PC-9 (cell line): Measurements from ENCODE around the gene NPBWR2. TPM values are rescaled to one million over a fixed set of nuclear protein-coding genes. Genes with fewer than 3 reads are reported as not detected.

Experiments
- BruUV-seq: library from RNA; stranded (reverse); fragments of 400-500 nt; replicated peaks from 2 replicates; lab custom pipeline; 2021; lab: Mats Ljungman, UMichigan
- CTCF ChIA-PET: fragments of 300-600 bp; sonication (Branson Sonifier 250); formaldehyde crosslinking; loops from one replicate; lab custom pipeline; 2022; ENCODE audit warnings: antibody characterized with exemption; lab: Charles Lee
- POLR2A ChIA-PET: fragments of 300-600 bp; sonication (Branson Sonifier 250); formaldehyde crosslinking; loops from one replicate; lab custom pipeline; 2022; ENCODE audit warnings: antibody characterized with exemption; ENCODE audit not compliant: unreplicated experiment; lab: Charles Lee
- DNase-seq, 2 experiments: peaks; one replicate each; pipeline versions ENCODE4 v3.0.0 to v3.0.0-alpha.2; 2015 to 2022; ENCODE audit warnings: mixed read lengths in 1 of 2
- H2AFZ ChIP-seq: fragments of 200-600 bp; sonication (generic); 2 replicates; pipeline ENCODE4 v1.8.1; 2017; ENCODE audit warnings: antibody characterized with exemption
- H3F3A ChIP-seq: fragments of 200-600 bp; sonication (generic); 2 replicates; pipeline ENCODE4 v1.8.1; 2017; ENCODE audit warnings: antibody characterized with exemption, mild to moderate bottlenecking, low read depth; ENCODE audit not compliant: insufficient read depth
- H3K27ac ChIP-seq: fragments of 200-600 bp; sonication (generic); 2 replicates; pipeline ENCODE4 v1.6.1; 2016; ENCODE audit warnings: mixed run types
- H3K27me3 ChIP-seq: fragments of 200-600 bp; sonication (generic); 2 replicates; pipeline ENCODE4 v1.6.1; 2016; ENCODE audit warnings: low read depth, mixed run types; ENCODE audit not compliant: insufficient read depth
- H3K36me3 ChIP-seq: fragments of 200-600 bp; sonication (generic); 2 replicates; pipeline ENCODE4 v1.6.1; 2016; ENCODE audit warnings: low read depth, mixed run types
- H3K4me1 ChIP-seq: fragments of 200-600 bp; sonication (generic); replicated peaks from 2 replicates; pipeline ENCODE4 v1.6.1; 2016; ENCODE audit warnings: mixed run types; ENCODE audit not compliant: insufficient read depth
- H3K4me2 ChIP-seq: fragments of 200-600 bp; sonication (generic); 2 replicates; pipeline ENCODE4 v1.6.1; 2017; ENCODE audit warnings: mixed run types
- H3K4me3 ChIP-seq: fragments of 200-600 bp; sonication (generic); 2 replicates; pipeline ENCODE4 v1.6.1; 2016; ENCODE audit warnings: mixed run types
- H3K79me2 ChIP-seq: fragments of 200-600 bp; sonication (generic); 2 replicates; pipeline ENCODE4 v1.6.1; 2017; ENCODE audit warnings: low read depth, mixed run types
- H3K9me2 ChIP-seq: fragments of 200-600 bp; sonication (generic); 2 replicates; pipeline ENCODE4 v1.8.1; 2017; ENCODE audit warnings: mild to moderate bottlenecking; ENCODE audit not compliant: insufficient read depth
- H3K9me3 ChIP-seq: fragments of 200-600 bp; sonication (generic); 2 replicates; pipeline ENCODE4 v1.8.1; 2016; ENCODE audit warnings: low read depth; ENCODE audit not compliant: insufficient read depth
- H4K20me1 ChIP-seq: fragments of 200-600 bp; sonication (generic); 2 replicates; pipeline ENCODE4 v1.8.1; 2017; ENCODE audit not compliant: insufficient read depth
- EZH2 ChIP-seq: fragments of 200-600 bp; sonication (generic); IDR thresholded peaks from 2 replicates; pipeline ENCODE4 v1.8.0; 2017; ENCODE audit warnings: antibody characterized with exemption, low read depth
- intact Hi-C: fragments of 100-400 bp; cut with micrococcal nuclease; formaldehyde crosslinking; loops from one replicate; pipeline ENCODE4 v1.10.0; 2022; ENCODE audit not compliant: unreplicated experiment
- total RNA-seq: library from RNA; stranded (reverse); gene quantifications from 2 replicates; pipeline ENCODE4 v1.2.3, GENCODE V29; 2021
- TF ChIP-seq, protein P1 (sequence below): fragments of 200-600 bp; sonication (generic); conservative IDR thresholded peaks from 2 replicates; pipeline ENCODE4 v1.6.1; 2017; ENCODE audit warnings: mixed run types, antibody characterized with exemption, mild to moderate bottlenecking, moderate library complexity

The NPBWR2 gene
- total RNA-seq, 1 experiment from 2014 or later: not detected

DNA sequence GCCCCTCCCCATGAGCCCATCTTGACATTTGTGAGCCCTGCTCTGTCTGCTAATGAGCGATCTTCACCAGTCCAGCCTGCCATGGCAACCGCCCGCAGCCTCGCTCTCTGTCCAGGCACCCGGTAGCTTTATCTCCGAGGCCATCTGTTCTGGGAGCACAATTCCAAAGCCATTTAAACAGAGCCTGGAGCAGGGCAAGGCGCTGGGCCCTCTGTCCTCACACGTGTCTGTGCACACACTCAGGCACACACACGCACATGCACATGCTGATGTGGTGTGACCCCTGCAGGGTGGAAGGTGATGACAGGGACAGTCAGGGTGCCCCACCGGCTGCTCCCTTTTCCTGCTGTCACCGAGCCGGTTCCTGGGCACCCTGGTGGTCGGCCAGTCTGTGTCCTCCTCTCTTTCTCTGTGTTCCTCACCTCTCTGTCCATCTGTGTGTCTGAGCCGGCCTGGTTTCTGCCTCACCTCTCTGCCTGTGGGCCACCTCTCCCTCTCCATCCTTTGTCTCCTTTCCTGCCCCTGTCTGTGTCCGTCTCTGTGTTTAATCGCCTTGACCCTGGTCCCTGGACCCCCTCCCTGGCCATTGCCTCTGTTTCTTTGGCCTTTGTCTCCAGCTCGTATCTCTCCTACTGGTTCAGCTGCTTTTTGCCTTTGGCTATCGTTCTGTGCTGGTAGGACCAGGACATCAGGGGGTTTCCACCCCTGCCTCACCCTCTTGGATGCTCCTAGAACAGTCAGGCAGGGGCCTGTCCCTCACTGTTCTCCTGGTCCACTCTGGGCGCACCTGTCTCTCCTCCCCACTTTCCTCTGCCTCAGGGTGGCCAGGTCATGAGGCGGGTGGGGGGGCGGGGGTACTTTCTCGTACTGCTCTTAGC is 48.1 kb upstream of the NPBWR2 start:
- intact Hi-C loops: no loop called here
- peaks cover 16% of the 10 kb centered on the region for H3K27me3 ChIP-seq
- H3K79me2 ChIP-seq: no peaks in the 10 kb centered on the region
- no peak overlapping the region for H3K4me2 ChIP-seq
- H4K20me1 ChIP-seq: no peaks in the 10 kb centered on the region
- TF ChIP-seq EZH2: no peak
- TF ChIP-seq, protein P1, sequence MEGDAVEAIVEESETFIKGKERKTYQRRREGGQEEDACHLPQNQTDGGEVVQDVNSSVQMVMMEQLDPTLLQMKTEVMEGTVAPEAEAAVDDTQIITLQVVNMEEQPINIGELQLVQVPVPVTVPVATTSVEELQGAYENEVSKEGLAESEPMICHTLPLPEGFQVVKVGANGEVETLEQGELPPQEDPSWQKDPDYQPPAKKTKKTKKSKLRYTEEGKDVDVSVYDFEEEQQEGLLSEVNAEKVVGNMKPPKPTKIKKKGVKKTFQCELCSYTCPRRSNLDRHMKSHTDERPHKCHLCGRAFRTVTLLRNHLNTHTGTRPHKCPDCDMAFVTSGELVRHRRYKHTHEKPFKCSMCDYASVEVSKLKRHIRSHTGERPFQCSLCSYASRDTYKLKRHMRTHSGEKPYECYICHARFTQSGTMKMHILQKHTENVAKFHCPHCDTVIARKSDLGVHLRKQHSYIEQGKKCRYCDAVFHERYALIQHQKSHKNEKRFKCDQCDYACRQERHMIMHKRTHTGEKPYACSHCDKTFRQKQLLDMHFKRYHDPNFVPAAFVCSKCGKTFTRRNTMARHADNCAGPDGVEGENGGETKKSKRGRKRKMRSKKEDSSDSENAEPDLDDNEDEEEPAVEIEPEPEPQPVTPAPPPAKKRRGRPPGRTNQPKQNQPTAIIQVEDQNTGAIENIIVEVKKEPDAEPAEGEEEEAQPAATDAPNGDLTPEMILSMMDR: no peak
- POLR2A ChIA-PET: no interaction called here
- H3K36me3 ChIP-seq: no peaks in the 10 kb centered on the region
- CTCF ChIA-PET: interaction anchor here (0.6 kb wide), 1 partner anchor 66 kb away, joined by 8 read pairs; no protein-coding TSS in a partner anchor
- no peak for DNase-seq
- no peak overlapping the region for H3K4me3 ChIP-seq
- H3K9me2 ChIP-seq: no peaks in the 10 kb centered on the region
- H3K9me3 ChIP-seq: no peaks in the 10 kb centered on the region
- H2AFZ ChIP-seq: no peak overlapping the region
- peaks cover 11% of the 10 kb centered on the region; the same call in 1 of the 2 replicates for H3F3A ChIP-seq
- H3K4me1 ChIP-seq: peaks cover 19% of the 10 kb centered on the region; the same call in 1 of the 2 replicates
- no TSS peak for BruUV-seq
- no peak overlapping the region for H3K27ac ChIP-seq

DNA sequence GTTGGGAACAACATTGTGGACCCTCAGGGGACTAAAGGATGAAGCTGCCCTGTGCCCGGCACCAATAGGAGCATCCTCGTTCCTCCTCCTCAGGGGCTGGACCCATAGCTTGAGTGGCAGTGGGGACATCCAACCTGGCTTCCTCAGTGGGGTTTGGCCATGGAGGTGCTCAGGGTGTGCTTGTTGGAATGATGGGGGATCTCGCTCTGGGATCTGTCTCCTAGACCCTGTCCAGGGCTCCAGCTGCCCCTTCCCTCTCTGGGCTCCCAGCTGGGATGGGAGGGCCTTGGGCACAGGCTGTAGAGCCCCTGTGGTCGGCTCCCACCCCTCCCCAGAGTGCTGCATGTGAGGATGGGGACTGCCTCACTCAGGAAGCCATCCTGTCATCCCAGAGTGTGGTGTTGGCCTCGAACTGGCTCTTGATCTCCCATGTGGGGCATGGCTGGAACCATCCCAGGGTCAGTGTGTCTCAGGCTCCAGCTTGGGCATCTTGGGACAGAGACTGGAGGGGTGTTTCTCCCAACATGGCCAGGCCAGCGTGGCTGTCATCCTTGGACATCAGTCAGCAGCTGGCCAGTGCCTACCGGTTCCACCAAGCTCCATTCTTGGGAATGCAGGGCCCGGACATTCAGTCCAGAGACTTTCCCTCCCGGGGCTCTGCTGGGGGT is 47.4 kb upstream of the NPBWR2 start:
- H3K4me2 ChIP-seq: no peak overlapping the region

More for the DNA sequence above, 47.4 kb upstream of the NPBWR2 start:
- Histone ChIP-seq H3K27me3 (peaks cover 8% of the 10 kb centered on the region), H3K9me2 (no peaks in the 10 kb centered on the region), H2AFZ (no peak overlapping the region), H3K79me2 (no peaks in the 10 kb centered on the region), H3K9me3 (no peaks in the 10 kb centered on the region), H3K27ac (no peak overlapping the region), H3K36me3 (no peaks in the 10 kb centered on the region), H3K4me3 (no peak overlapping the region), H3F3A (peaks cover 11% of the 10 kb centered on the region; the same call in 1 of the 2 replicates), H4K20me1 (no peaks in the 10 kb centered on the region), H3K4me1 (peaks cover 19% of the 10 kb centered on the region; the same call in 1 of the 2 replicates)
- CTCF ChIA-PET: interaction anchor here (0.6 kb wide), 1 partner anchor 65 kb away, joined by 8 read pairs; no protein-coding TSS in a partner anchor
- intact Hi-C loops: no loop called here
- TF ChIP-seq, protein P1: no peak
- TF ChIP-seq EZH2: no peak
- no peak for DNase-seq
- BruUV-seq: no TSS peak
- POLR2A ChIA-PET: no interaction called here
